ENCODE measurements around the gene WFDC1. TPM values are rescaled to one million over a fixed set of nuclear protein-coding genes. Genes with fewer than 3 reads are reported as not detected.
A peak's percentile ranks its signal among the peaks of the same experiment; 100 is the strongest.
"Not testable (repeated sequence)": the region's sequence is repeated elsewhere in the genome, so short reads cannot be mapped to it uniquely, and the experiment has no call there.

Gene WFDC1
- total RNA-seq, 2 donors from 2014 or later = 0.15 TPM; not detected in 1

- 90 to 97% methylated on average over 9 to 18 of the region's 18 CpGs for WGBS, 2 experiments (ENCODE audit: insufficient coverage in 1 of 2, insufficient read length in 1 of 2)
- H3K9me3 ChIP-seq (ENCODE audit: control insufficient read depth, low read length) = peaks cover 10% of the 10 kb centered on the region
- H3K4me3 ChIP-seq (ENCODE audit: low read length) = no peak overlapping the region
- H3K4me1 ChIP-seq (ENCODE audit: control insufficient read depth, insufficient read depth, low read length) = no peaks in the 10 kb centered on the region
- Mint-ChIP-seq H3K27ac (no peak overlapping the region), H3K4me3 (no peak overlapping the region), H3K27me3 (ENCODE audit: insufficient read depth) (peaks cover 5% of the 10 kb centered on the region), H3K4me1 (no peaks in the 10 kb centered on the region), H3K9me3 (peaks cover 7% of the 10 kb centered on the region), H3K36me3 (ENCODE audit: low read depth) (no peaks in the 10 kb centered on the region)
- DNase-seq = no peak
- no peak overlapping the region for H3K27ac ChIP-seq (ENCODE audit: low read depth, low read length)
- TF ChIP-seq, protein P1, sequence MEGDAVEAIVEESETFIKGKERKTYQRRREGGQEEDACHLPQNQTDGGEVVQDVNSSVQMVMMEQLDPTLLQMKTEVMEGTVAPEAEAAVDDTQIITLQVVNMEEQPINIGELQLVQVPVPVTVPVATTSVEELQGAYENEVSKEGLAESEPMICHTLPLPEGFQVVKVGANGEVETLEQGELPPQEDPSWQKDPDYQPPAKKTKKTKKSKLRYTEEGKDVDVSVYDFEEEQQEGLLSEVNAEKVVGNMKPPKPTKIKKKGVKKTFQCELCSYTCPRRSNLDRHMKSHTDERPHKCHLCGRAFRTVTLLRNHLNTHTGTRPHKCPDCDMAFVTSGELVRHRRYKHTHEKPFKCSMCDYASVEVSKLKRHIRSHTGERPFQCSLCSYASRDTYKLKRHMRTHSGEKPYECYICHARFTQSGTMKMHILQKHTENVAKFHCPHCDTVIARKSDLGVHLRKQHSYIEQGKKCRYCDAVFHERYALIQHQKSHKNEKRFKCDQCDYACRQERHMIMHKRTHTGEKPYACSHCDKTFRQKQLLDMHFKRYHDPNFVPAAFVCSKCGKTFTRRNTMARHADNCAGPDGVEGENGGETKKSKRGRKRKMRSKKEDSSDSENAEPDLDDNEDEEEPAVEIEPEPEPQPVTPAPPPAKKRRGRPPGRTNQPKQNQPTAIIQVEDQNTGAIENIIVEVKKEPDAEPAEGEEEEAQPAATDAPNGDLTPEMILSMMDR (conservative IDR thresholded peaks at IDR 0.05) = peak; percentile 26
- no peaks in the 10 kb centered on the region for H3K36me3 ChIP-seq (ENCODE audit: control insufficient read depth, insufficient read depth, low read length)
- H3K27me3 ChIP-seq (ENCODE audit: control insufficient read depth, insufficient read depth, low read length, poor library complexity, severe bottlenecking) = no peaks in the 10 kb centered on the region
- no peak overlapping the region for H3K9ac ChIP-seq (ENCODE audit: extremely low read depth, low read length, poor library complexity, severe bottlenecking)
Measured at GRCh38 chr16:84340325-84341040, 45.8 kb downstream of the WFDC1 start.

DNA sequence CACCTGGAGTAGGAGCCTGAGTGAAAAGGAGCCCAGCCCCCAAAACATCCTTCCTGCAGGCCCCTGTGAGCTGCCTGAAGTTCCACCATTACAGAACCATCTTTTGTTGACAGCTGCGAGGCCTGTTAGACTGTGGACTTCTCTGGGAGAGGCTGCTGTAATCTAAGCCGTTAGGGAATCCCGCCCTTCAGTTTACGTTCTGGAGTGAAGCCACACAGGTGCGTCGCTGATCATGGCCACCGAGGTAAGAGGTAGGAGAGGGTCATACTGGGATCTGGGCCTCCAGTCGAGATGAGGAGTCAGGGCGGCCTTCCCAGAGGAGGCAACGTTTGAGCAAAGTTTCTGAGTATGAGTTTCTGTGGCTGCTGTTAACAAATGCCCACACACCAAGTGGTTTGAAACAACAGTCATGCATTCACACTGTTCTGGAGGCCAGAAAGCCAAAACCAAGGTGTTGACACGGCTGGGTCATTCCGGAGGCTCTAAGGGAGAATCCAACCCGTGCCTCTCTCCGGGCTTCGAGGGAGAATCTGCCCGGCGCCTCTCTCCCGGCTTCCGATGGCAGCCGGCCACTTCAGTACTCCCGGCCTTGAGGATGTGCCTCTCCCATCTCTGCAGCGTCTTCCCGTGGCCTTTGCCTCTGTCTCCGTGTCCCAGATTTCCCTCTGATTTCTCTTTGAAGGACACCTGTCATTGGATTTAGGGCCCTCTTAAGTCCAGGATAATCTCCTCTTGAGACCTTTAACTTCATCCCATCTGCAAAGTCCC is 47.0 kb downstream of the WFDC1 start:
- H3K9ac ChIP-seq (ENCODE audit: extremely low read depth, low read length, poor library complexity, severe bottlenecking) = no peak overlapping the region
- H3K4me3 Mint-ChIP-seq = no peak overlapping the region
- peaks cover 6% of the 10 kb centered on the region for H3K27me3 Mint-ChIP-seq (ENCODE audit: insufficient read depth)
- H3K36me3 Mint-ChIP-seq (ENCODE audit: low read depth) = no peaks in the 10 kb centered on the region
- whole genome bisulfite sequencing, 2 experiments (ENCODE audit: insufficient coverage in 1 of 2, insufficient read length in 1 of 2) = 93% methylated on average over 21 to 24 of the region's 24 CpGs
- H3K4me1 Mint-ChIP-seq = no peaks in the 10 kb centered on the region
- H3K9me3 ChIP-seq (ENCODE audit: control insufficient read depth, low read length) = peaks cover 10% of the 10 kb centered on the region
- TF ChIP-seq, protein P1 (conservative IDR thresholded peaks at IDR 0.05) = no peak
- peaks cover 7% of the 10 kb centered on the region for H3K9me3 Mint-ChIP-seq
- H3K4me1 ChIP-seq (ENCODE audit: control insufficient read depth, insufficient read depth, low read length) = no peaks in the 10 kb centered on the region
- no peaks in the 10 kb centered on the region for H3K36me3 ChIP-seq (ENCODE audit: control insufficient read depth, insufficient read depth, low read length)
- H3K4me3 ChIP-seq (ENCODE audit: low read length) = no peak overlapping the region
- no peak overlapping the region for H3K27ac ChIP-seq (ENCODE audit: low read depth, low read length)
- H3K27ac Mint-ChIP-seq = no peak overlapping the region
- DNase-seq = peak; percentile 35
- no peaks in the 10 kb centered on the region for H3K27me3 ChIP-seq (ENCODE audit: control insufficient read depth, insufficient read depth, low read length, poor library complexity, severe bottlenecking)

DNA sequence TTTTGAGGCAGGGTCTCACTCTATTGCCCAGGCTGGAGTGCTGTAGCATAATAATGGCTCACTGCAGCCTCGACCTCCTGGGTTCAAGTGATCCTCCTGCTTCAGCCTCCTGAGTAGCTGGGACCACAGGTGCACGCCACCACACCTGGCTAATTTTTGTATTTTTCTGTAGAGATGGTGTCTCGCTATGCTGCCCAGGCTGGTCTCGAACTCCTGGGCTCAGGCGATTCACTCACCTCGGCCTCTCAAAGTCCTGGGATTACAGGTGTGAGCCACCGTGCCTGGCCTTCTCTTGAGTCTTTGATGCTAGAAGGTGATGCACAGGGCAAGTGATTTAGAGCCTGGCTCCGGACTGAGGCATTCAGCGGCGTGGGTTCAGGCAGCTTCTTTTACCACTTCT is 49.1 kb downstream of the WFDC1 start:
- not testable (repeated sequence) for H3K4me3 ChIP-seq (ENCODE audit: low read length); H3K9ac ChIP-seq (ENCODE audit: extremely low read depth, low read length, poor library complexity, severe bottlenecking); H3K4me3 Mint-ChIP-seq; H3K9me3 ChIP-seq (ENCODE audit: control insufficient read depth, low read length); DNase-seq; H3K9me3 Mint-ChIP-seq; H3K36me3 ChIP-seq (ENCODE audit: control insufficient read depth, insufficient read depth, low read length); H3K27me3 ChIP-seq (ENCODE audit: control insufficient read depth, insufficient read depth, low read length, poor library complexity, severe bottlenecking); H3K27ac ChIP-seq (ENCODE audit: low read depth, low read length); H3K4me1 Mint-ChIP-seq; H3K4me1 ChIP-seq (ENCODE audit: control insufficient read depth, insufficient read depth, low read length); H3K27me3 Mint-ChIP-seq (ENCODE audit: insufficient read depth); H3K27ac Mint-ChIP-seq; H3K36me3 Mint-ChIP-seq (ENCODE audit: low read depth)
- WGBS, 2 experiments (ENCODE audit: insufficient coverage in 1 of 2, insufficient read length in 1 of 2) = 89 to 98% methylated on average over 10 of the region's 10 CpGs

Measured in endodermal cell (in vitro differentiated cells).